ENCODE measurements around the gene CRYGD.
"Not testable (repeated sequence)": the region's sequence is repeated elsewhere in the genome, so short reads cannot be mapped to it uniquely, and the experiment has no call there.

The CRYGD gene

GRCh38 chr2:208124013-208124715 is at the start of gene CRYGD:
TSS of gene CRYGD (minus strand) at chr2:208124524. CDS start at chr2:208124473, 51 bp downstream.
- DNase-seq (ENCODE audit: low spot score), result not testable (repeated sequence)

GRCh38 chr2:208172125-208172524 is 47.8 kb upstream of the CRYGD start:
- no peak for DNase-seq (ENCODE audit: low spot score)

GRCh38 chr2:208164951-208165755 is 40.8 kb upstream of the CRYGD start:
- DNase-seq (ENCODE audit: low spot score), result no peak

- DNase-seq (ENCODE audit: low spot score), result no peak
These were observed 39.2 kb upstream of the CRYGD start, which contains the start of gene CRYGA for GRCh38 chr2:208163489-208163888. TSS of gene CRYGA (minus strand) at chr2:208163589. CDS start at chr2:208163556, 33 bp downstream.

GRCh38 chr2:208156439-208156838 is 32.1 kb upstream of the CRYGD start:
- DNase-seq (ENCODE audit: low spot score), result no peak

GRCh38 chr2:208153156-208153555 is 28.8 kb upstream of the CRYGD start:
- DNase-seq (ENCODE audit: low spot score), result no peak

- DNase-seq (ENCODE audit: low spot score), result no peak
These were observed 26.6 kb upstream of the CRYGD start for GRCh38 chr2:208150956-208151355.

GRCh38 chr2:208150094-208150493 is 25.8 kb upstream of the CRYGD start:
- DNase-seq (ENCODE audit: low spot score), result no peak

GRCh38 chr2:208148803-208149202 is 24.5 kb upstream of the CRYGD start:
- DNase-seq (ENCODE audit: low spot score), result no peak

- no peak for DNase-seq (ENCODE audit: low spot score)
These were observed 23.4 kb upstream of the CRYGD start for GRCh38 chr2:208147759-208148158.

GRCh38 chr2:208147008-208147407 is 22.7 kb upstream of the CRYGD start:
- DNase-seq (ENCODE audit: low spot score), result no peak

GRCh38 chr2:208146006-208146405 is 21.7 kb upstream of the CRYGD start, which contains the start of gene CRYGB:
TSS of gene CRYGB (minus strand) at chr2:208146158. CDS start at chr2:208146120, 38 bp downstream.
- DNase-seq (ENCODE audit: low spot score), result no peak

GRCh38 chr2:208142925-208143799 is 18.8 kb upstream of the CRYGD start:
- no peak for DNase-seq (ENCODE audit: low spot score)

- no peak for DNase-seq (ENCODE audit: low spot score)
These were observed 18.1 kb upstream of the CRYGD start for GRCh38 chr2:208142240-208142924.

- no peak for DNase-seq (ENCODE audit: low spot score)
These were observed 15.1 kb upstream of the CRYGD start for GRCh38 chr2:208139447-208139846.

- not testable (repeated sequence) for DNase-seq (ENCODE audit: low spot score)
These were observed 14.0 kb upstream of the CRYGD start for GRCh38 chr2:208138334-208138733.

GRCh38 chr2:208136716-208137094 is 12.4 kb upstream of the CRYGD start:
- DNase-seq (ENCODE audit: low spot score), result no peak

GRCh38 chr2:208135794-208136715 is 11.7 kb upstream of the CRYGD start:
- DNase-seq (ENCODE audit: low spot score), result no peak

- DNase-seq (ENCODE audit: low spot score), result peak; percentile 18
These were observed 10.7 kb upstream of the CRYGD start for GRCh38 chr2:208134928-208135586.

GRCh38 chr2:208130712-208131110 is 6.4 kb upstream of the CRYGD start:
- no peak for DNase-seq (ENCODE audit: low spot score)

Measured in activated CD4-positive, alpha-beta T cell treated with anti-CD3 and anti-CD28 coated beads, Interleukin-2, Interleukin-4, amounts not matched to agents 100 ng/mL and 50 ng/mL, durations not matched to agents 16 hours and 8 hours (primary cell).